Loucy (cell line): Measurements from ENCODE around the gene RANBP3.

ENCODE experiments used
- H2AFZ ChIP-seq: fragments of 200-600 bp; sonication (generic); 2 replicates; pipeline ENCODE4 v1.6.0; 2016; ENCODE audit warnings: antibody characterized with exemption, mild to moderate bottlenecking, low read length, moderate library complexity
- H3F3A ChIP-seq: fragments of 200-600 bp; 2 replicates; pipeline ENCODE4 v1.6.0; 2016; ENCODE audit warnings: antibody characterized with exemption, low read depth, mild to moderate bottlenecking
- H3K27me3 ChIP-seq: fragments of 200-600 bp; sonication (generic); 2 replicates; pipeline ENCODE4 v1.6.1; 2014; ENCODE audit warnings: low read length, mild to moderate bottlenecking; ENCODE audit not compliant: insufficient read depth, poor library complexity, severe bottlenecking
- H3K36me3 ChIP-seq: fragments of 200-600 bp; sonication (generic); 2 replicates; pipeline ENCODE4 v1.6.1; 2016; ENCODE audit warnings: low read length; ENCODE audit not compliant: insufficient read depth
- H3K4me1 ChIP-seq: fragments of 200-600 bp; sonication (generic); 2 replicates; pipeline ENCODE4 v1.5.1; 2014; ENCODE audit warnings: low read length, mild to moderate bottlenecking; ENCODE audit not compliant: insufficient read depth, poor library complexity, severe bottlenecking
- H3K4me2 ChIP-seq: fragments of 200-600 bp; sonication (generic); 2 replicates; pipeline ENCODE4 v1.6.0; 2014; ENCODE audit warnings: antibody characterized with exemption, low read length, low read depth, mild to moderate bottlenecking; ENCODE audit not compliant: poor library complexity, severe bottlenecking
- H3K4me3 ChIP-seq: fragments of 200-600 bp; sonication (generic); 2 replicates; pipeline ENCODE4 v1.5.1; 2014; ENCODE audit warnings: low read length, mild to moderate bottlenecking, mixed read lengths; ENCODE audit not compliant: poor library complexity, severe bottlenecking
- H3K79me2 ChIP-seq: fragments of 200-600 bp; sonication (generic); 2 replicates; pipeline ENCODE4 v1.6.1; 2014; ENCODE audit warnings: low read length; ENCODE audit not compliant: insufficient read depth
- H3K9ac ChIP-seq: fragments of 200-600 bp; sonication (generic); 2 replicates; pipeline ENCODE4 v1.6.0; 2014; ENCODE audit warnings: mild to moderate bottlenecking, low read depth, low read length, moderate library complexity; ENCODE audit not compliant: poor library complexity, severe bottlenecking
- H3K9me2 ChIP-seq: fragments of 200-600 bp; sonication (generic); replicated peaks from 2 replicates; pipeline ENCODE4 v1.6.1; 2016; ENCODE audit warnings: low read depth, low read length, mixed read lengths
- H3K9me3 ChIP-seq: fragments of 200-600 bp; sonication (generic); 2 replicates; pipeline ENCODE4 v1.6.1; 2014; ENCODE audit warnings: mild to moderate bottlenecking, antibody characterized with exemption, low read length, low read depth; ENCODE audit not compliant: insufficient read depth
- H4K20me1 ChIP-seq: fragments of 200-600 bp; sonication (generic); 2 replicates; pipeline ENCODE4 v1.6.0; 2014; ENCODE audit warnings: antibody characterized with exemption, low read length, mild to moderate bottlenecking; ENCODE audit not compliant: insufficient read depth, poor library complexity, severe bottlenecking
- CTCF ChIP-seq: fragments of 200-600 bp; sonication (generic); conservative IDR thresholded peaks from 2 replicates; pipeline ENCODE4 v1.5.1; 2014; ENCODE audit warnings: mild to moderate bottlenecking, antibody characterized with exemption, low read length
- EZH2phosphoT487 ChIP-seq: fragments of 200-600 bp; IDR thresholded peaks from 2 replicates; pipeline ENCODE4 v1.6.1; 2018; ENCODE audit warnings: antibody characterized with exemption, mild to moderate bottlenecking, moderate library complexity, borderline replicate concordance

Gene RANBP3

GRCh38 chr19:6023936-6024335 lies 46.0 kb upstream of the RANBP3 start:
- Histone ChIP-seq H3K4me2 (no peak overlapping the region), H3K9ac (no peak overlapping the region), H3K9me3 (no peaks in the 10 kb centered on the region), H3K79me2 (no peaks in the 10 kb centered on the region), H3K27me3 (no peaks in the 10 kb centered on the region), H3F3A (no peaks in the 10 kb centered on the region), H4K20me1 (no peaks in the 10 kb centered on the region), H2AFZ (no peak overlapping the region), H3K4me1 (no peaks in the 10 kb centered on the region), H3K9me2 (no peaks in the 10 kb centered on the region), H3K36me3 (no peaks in the 10 kb centered on the region), H3K4me3 (no peak overlapping the region)
- TF ChIP-seq EZH2phosphoT487: no peak
- no peak for TF ChIP-seq CTCF

- no peak overlapping the region for H3K4me2 ChIP-seq
- H3K4me3 ChIP-seq: no peak overlapping the region
- no peaks in the 10 kb centered on the region for H3K36me3 ChIP-seq
- no peaks in the 10 kb centered on the region for H3K79me2 ChIP-seq
- H3K9ac ChIP-seq: no peak overlapping the region
- H4K20me1 ChIP-seq: no peaks in the 10 kb centered on the region
- H3F3A ChIP-seq: no peaks in the 10 kb centered on the region
- no peaks in the 10 kb centered on the region for H3K27me3 ChIP-seq
- no peaks in the 10 kb centered on the region for H3K9me3 ChIP-seq
- no peak overlapping the region for H2AFZ ChIP-seq
- H3K9me2 ChIP-seq: no peaks in the 10 kb centered on the region
- TF ChIP-seq CTCF (no peak), EZH2phosphoT487 (no peak)
- H3K4me1 ChIP-seq: no peaks in the 10 kb centered on the region
Measured at GRCh38 chr19:6023085-6023682, 45.2 kb upstream of the RANBP3 start.

- H3K79me2 ChIP-seq: no peaks in the 10 kb centered on the region
- TF ChIP-seq EZH2phosphoT487 (no peak), CTCF (no peak)
- H3K4me1 ChIP-seq: no peaks in the 10 kb centered on the region
- no peaks in the 10 kb centered on the region for H3K36me3 ChIP-seq
- no peak overlapping the region for H3K4me3 ChIP-seq
- no peaks in the 10 kb centered on the region for H3K9me3 ChIP-seq
- no peaks in the 10 kb centered on the region for H3K9me2 ChIP-seq
- H3F3A ChIP-seq: no peaks in the 10 kb centered on the region
- H3K4me2 ChIP-seq: no peak overlapping the region
- no peak overlapping the region for H2AFZ ChIP-seq
- H4K20me1 ChIP-seq: no peaks in the 10 kb centered on the region
- no peaks in the 10 kb centered on the region for H3K27me3 ChIP-seq
- no peak overlapping the region for H3K9ac ChIP-seq
Measured at GRCh38 chr19:6022570-6023064, 44.7 kb upstream of the RANBP3 start.
